Mesodermal cell (in vitro differentiated cells): ENCODE data around the gene SMPDL3A.

Experiments
- H3K27ac ChIP-seq: 2 replicates; pipeline ENCODE4 v1.7.0; 2013; ENCODE audit warnings: mild to moderate bottlenecking, low read depth, low read length, moderate library complexity; ENCODE audit not compliant: severe bottlenecking
- H3K36me3 ChIP-seq: 2 replicates; pipeline ENCODE4 v1.7.1; 2013; ENCODE audit warnings: mild to moderate bottlenecking, low read length, moderate library complexity; ENCODE audit not compliant: control insufficient read depth, insufficient read depth
- H3K4me1 ChIP-seq: one replicate; pipeline ENCODE4 v1.7.1; 2013; ENCODE audit warnings: mild to moderate bottlenecking, low read length; ENCODE audit not compliant: insufficient read depth, control insufficient read depth, poor library complexity, severe bottlenecking
- H3K4me3 ChIP-seq: 2 replicates; pipeline ENCODE4 v1.7.0; 2013; ENCODE audit warnings: low read length, control low read depth, mild to moderate bottlenecking; ENCODE audit not compliant: insufficient read depth, poor library complexity, severe bottlenecking; ENCODE audit errors: extremely low read depth
- H3K9me3 ChIP-seq: 2 replicates; pipeline ENCODE4 v1.7.1; 2013; ENCODE audit warnings: mild to moderate bottlenecking, low read length, moderate library complexity; ENCODE audit not compliant: control insufficient read depth
- WGBS, 2 experiments: methylation state at CpG; one replicate each; pipeline ENCODE4 v1.1.5; 2013; ENCODE audit warnings: missing lambda C conversion rate in 2 of 2; ENCODE audit not compliant: insufficient coverage in 2 of 2; 5-methylcytosine and 5-hydroxymethylcytosine counted together

The SMPDL3A gene

GRCh38 chr6:122753000-122753687, 35.9 kb upstream of the SMPDL3A start:
- 80 to 85% methylated on average over 9 of the region's 10 CpGs for WGBS, 2 experiments
- no peaks in the 10 kb centered on the region for H3K4me1 ChIP-seq
- no peaks in the 10 kb centered on the region for H3K36me3 ChIP-seq
- no peaks in the 10 kb centered on the region for H3K9me3 ChIP-seq
- no peak overlapping the region for H3K27ac ChIP-seq
- H3K4me3 ChIP-seq = no peak overlapping the region

- H3K4me3 ChIP-seq = no peak overlapping the region
- no peaks in the 10 kb centered on the region for H3K36me3 ChIP-seq
- no peak overlapping the region for H3K27ac ChIP-seq
- H3K9me3 ChIP-seq = no peaks in the 10 kb centered on the region
- WGBS, 2 experiments = 85 to 100% methylated on average over 2 to 3 of the region's 5 CpGs
- no peaks in the 10 kb centered on the region for H3K4me1 ChIP-seq
Observed at GRCh38 chr6:122753688-122754056, 35.4 kb upstream of the SMPDL3A start.

- no peaks in the 10 kb centered on the region for H3K9me3 ChIP-seq
- H3K27ac ChIP-seq = no peak overlapping the region
- H3K4me1 ChIP-seq = no peaks in the 10 kb centered on the region
- 79 to 80% methylated on average over 4 to 5 of the region's 5 CpGs for WGBS, 2 experiments
- H3K36me3 ChIP-seq = no peaks in the 10 kb centered on the region
- no peak overlapping the region for H3K4me3 ChIP-seq
Observed at GRCh38 chr6:122754191-122754731, 34.8 kb upstream of the SMPDL3A start.

GRCh38 chr6:122755901-122756300, 33.2 kb upstream of the SMPDL3A start:
- H3K9me3 ChIP-seq = no peaks in the 10 kb centered on the region
- H3K27ac ChIP-seq = no peak overlapping the region
- H3K4me1 ChIP-seq = no peaks in the 10 kb centered on the region
- H3K36me3 ChIP-seq = no peaks in the 10 kb centered on the region
- H3K4me3 ChIP-seq = no peak overlapping the region
- WGBS, 2 experiments = 63 to 65% methylated on average over 4 to 9 of the region's 9 CpGs

GRCh38 chr6:122758927-122759334, 30.1 kb upstream of the SMPDL3A start:
- no peaks in the 10 kb centered on the region for H3K4me1 ChIP-seq
- H3K36me3 ChIP-seq = no peaks in the 10 kb centered on the region
- H3K4me3 ChIP-seq = no peak overlapping the region
- WGBS, 2 experiments = no CpG with 5 or more reads among the region's 1 CpG
- no peak overlapping the region for H3K27ac ChIP-seq
- no peaks in the 10 kb centered on the region for H3K9me3 ChIP-seq

- H3K36me3 ChIP-seq = no peaks in the 10 kb centered on the region
- no peak overlapping the region for H3K27ac ChIP-seq
- no peaks in the 10 kb centered on the region for H3K9me3 ChIP-seq
- no peaks in the 10 kb centered on the region for H3K4me1 ChIP-seq
- no peak overlapping the region for H3K4me3 ChIP-seq
Observed at GRCh38 chr6:122760330-122760729, 28.7 kb upstream of the SMPDL3A start.

GRCh38 chr6:122766256-122766655, 22.8 kb upstream of the SMPDL3A start:
- no peaks in the 10 kb centered on the region for H3K9me3 ChIP-seq
- H3K27ac ChIP-seq = no peak overlapping the region
- H3K4me3 ChIP-seq = no peak overlapping the region
- H3K4me1 ChIP-seq = no peaks in the 10 kb centered on the region
- no peaks in the 10 kb centered on the region for H3K36me3 ChIP-seq

- H3K9me3 ChIP-seq = no peaks in the 10 kb centered on the region
- H3K36me3 ChIP-seq = no peaks in the 10 kb centered on the region
- no CpG with 5 or more reads among the region's 1 CpG for WGBS, 2 experiments
- no peaks in the 10 kb centered on the region for H3K4me1 ChIP-seq
- no peak overlapping the region for H3K27ac ChIP-seq
- H3K4me3 ChIP-seq = no peak overlapping the region
Observed at GRCh38 chr6:122770835-122771601, 18.0 kb upstream of the SMPDL3A start.

- no peaks in the 10 kb centered on the region for H3K9me3 ChIP-seq
- H3K27ac ChIP-seq = no peak overlapping the region
- H3K36me3 ChIP-seq = no peaks in the 10 kb centered on the region
- 88 to 100% methylated on average over 1 of the region's 3 CpGs for WGBS, 2 experiments
- H3K4me1 ChIP-seq = no peaks in the 10 kb centered on the region
- H3K4me3 ChIP-seq = no peak overlapping the region
Observed at GRCh38 chr6:122772724-122773415, 16.2 kb upstream of the SMPDL3A start.

- no peak overlapping the region for H3K27ac ChIP-seq
- no peaks in the 10 kb centered on the region for H3K4me1 ChIP-seq
- H3K36me3 ChIP-seq = no peaks in the 10 kb centered on the region
- no peak overlapping the region for H3K4me3 ChIP-seq
- no peaks in the 10 kb centered on the region for H3K9me3 ChIP-seq
Observed at GRCh38 chr6:122775975-122776374, 13.1 kb upstream of the SMPDL3A start.

- Histone ChIP-seq H3K36me3 (no peaks in the 10 kb centered on the region), H3K4me1 (no peaks in the 10 kb centered on the region), H3K4me3 (no peak overlapping the region), H3K9me3 (no peaks in the 10 kb centered on the region), H3K27ac (no peak overlapping the region)
- 93 to 100% methylated on average over 4 to 5 of the region's 5 CpGs for WGBS, 2 experiments
Observed at GRCh38 chr6:122778302-122778701, 10.8 kb upstream of the SMPDL3A start.
